Activated naive CD8-positive, alpha-beta T cell treated with anti-CD3 and anti-CD28 coated beads, Interleukin-2, amount 10 ng/mL, durations not matched to agents 7 days and 5 days (primary cell): ENCODE data around the gene DCN. TPM values are rescaled to one million over a fixed set of nuclear protein-coding genes. Genes with fewer than 3 reads are reported as not detected.

Source experiments
- ATAC-seq: fragments of 150-1000 bp; cut with Tn5 transposase; one replicate; pipeline ENCODE4 v1.10.0; 2021; ENCODE audit warnings: low read depth, moderate library complexity
- POLR2A ChIA-PET: fragments of 350-600 bp; sonication (Branson Sonifier 250); formaldehyde crosslinking; loops from one replicate; lab custom pipeline; 2021; ENCODE audit warnings: antibody characterized with exemption; lab: Charles Lee
- DNase-seq: peaks from one replicate; pipeline ENCODE4 v3.0.0; 2021
- H3K27ac Mint-ChIP-seq: one replicate; pipeline ENCODE4 v1.8.0; 2022; ENCODE audit warnings: mild to moderate bottlenecking, mixed read lengths
- H3K27me3 Mint-ChIP-seq: one replicate; pipeline ENCODE4 v1.8.0; 2022; ENCODE audit warnings: mild to moderate bottlenecking, moderate library complexity, mixed read lengths
- H3K36me3 Mint-ChIP-seq: one replicate; pipeline ENCODE4 v1.8.0; 2021; ENCODE audit warnings: mild to moderate bottlenecking, mixed read lengths
- H3K4me1 Mint-ChIP-seq: one replicate; pipeline ENCODE4 v1.8.0; 2021; ENCODE audit warnings: mixed read lengths
- H3K4me3 Mint-ChIP-seq: one replicate; pipeline ENCODE4 v1.8.0; 2022; ENCODE audit warnings: mild to moderate bottlenecking, moderate library complexity, mixed read lengths
- H3K9me3 Mint-ChIP-seq: one replicate; pipeline ENCODE4 v1.8.0; 2021; ENCODE audit warnings: mixed read lengths
- total RNA-seq, 2 experiments: library from RNA; stranded (reverse); gene quantifications; one replicate each; pipeline ENCODE4 v1.2.3, GENCODE V29; 2021

DCN gene
- total RNA-seq, 2 experiments from 2014 or later = not detected

- POLR2A ChIA-PET = no interaction called here
- no peaks in the 10 kb centered on the region for H3K9me3 Mint-ChIP-seq
- no peak for DNase-seq
- ATAC-seq = no peak
- H3K4me3 Mint-ChIP-seq = no peak overlapping the region
- no peaks in the 10 kb centered on the region for H3K36me3 Mint-ChIP-seq
- no peak overlapping the region for H3K27ac Mint-ChIP-seq
- no peaks in the 10 kb centered on the region for H3K4me1 Mint-ChIP-seq
- no peaks in the 10 kb centered on the region for H3K27me3 Mint-ChIP-seq
Measured at GRCh38 chr12:91179315-91179714, 3.3 kb downstream of the DCN start.

- Mint-ChIP-seq H3K4me3 (no peak overlapping the region), H3K36me3 (no peaks in the 10 kb centered on the region), H3K4me1 (no peaks in the 10 kb centered on the region), H3K9me3 (no peaks in the 10 kb centered on the region), H3K27ac (no peak overlapping the region), H3K27me3 (no peaks in the 10 kb centered on the region)
- DNase-seq (no peak), ATAC-seq (no peak)
- POLR2A ChIA-PET = no interaction called here
Measured at GRCh38 chr12:91178781-91179180, 3.8 kb downstream of the DCN start.

DNA sequence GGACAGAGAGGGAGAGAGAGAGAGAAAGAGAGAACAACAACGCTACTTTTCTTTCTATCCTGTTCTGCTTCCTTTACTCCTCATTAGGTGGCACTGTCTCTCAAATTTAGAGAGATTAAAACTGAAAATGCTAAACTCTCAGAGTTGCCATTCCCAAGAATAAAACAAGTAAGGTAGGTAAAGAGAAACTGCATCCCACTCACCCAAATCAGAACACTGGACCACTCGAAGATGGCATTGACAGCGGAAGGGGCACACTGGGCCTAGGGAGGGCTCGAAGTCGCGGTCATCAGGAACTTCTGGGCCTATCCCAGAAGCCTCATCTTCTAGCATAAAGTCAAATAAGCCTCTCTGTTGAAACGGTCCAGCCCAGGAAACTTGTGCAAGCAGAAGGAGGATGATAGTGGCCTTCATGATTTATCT, 4.5 kb downstream of the DCN start:
- Mint-ChIP-seq H3K4me1 (no peaks in the 10 kb centered on the region), H3K36me3 (no peaks in the 10 kb centered on the region), H3K4me3 (no peak overlapping the region), H3K27me3 (no peaks in the 10 kb centered on the region), H3K9me3 (no peaks in the 10 kb centered on the region), H3K27ac (no peak overlapping the region)
- ATAC-seq (no peak), DNase-seq (no peak)
- POLR2A ChIA-PET = no interaction called here

- POLR2A ChIA-PET = no interaction called here
Measured at GRCh38 chr12:91177381-91177780, 5.2 kb downstream of the DCN start.

DNA sequence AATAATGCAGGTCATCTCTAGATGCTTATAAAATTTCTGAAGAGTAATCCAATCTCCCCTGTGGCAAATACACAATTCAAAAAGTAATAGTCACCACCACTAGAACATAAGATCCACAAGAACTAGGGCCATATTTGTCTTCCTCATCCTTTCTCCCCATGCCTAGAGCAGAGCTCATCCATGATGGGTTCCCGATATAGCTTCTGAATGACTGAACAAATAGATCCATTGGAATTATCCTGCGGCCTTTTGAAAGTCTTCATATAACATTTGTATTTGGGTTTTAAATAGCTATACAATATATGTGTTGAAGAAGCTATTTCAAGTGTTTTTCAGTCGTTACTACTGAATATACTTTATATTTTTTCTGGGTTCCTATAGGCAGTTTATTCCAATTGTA, 5.7 kb downstream of the DCN start:
- POLR2A ChIA-PET = no interaction called here
- Mint-ChIP-seq H3K9me3 (no peaks in the 10 kb centered on the region), H3K27me3 (no peaks in the 10 kb centered on the region), H3K27ac (no peak overlapping the region), H3K4me3 (no peak overlapping the region), H3K36me3 (no peaks in the 10 kb centered on the region), H3K4me1 (no peaks in the 10 kb centered on the region)
- DNase-seq = no peak
- ATAC-seq = no peak

More at GRCh38 chr12:91177381-91177780, 5.2 kb downstream of the DCN start:
- H3K27ac Mint-ChIP-seq = no peak overlapping the region
- no peaks in the 10 kb centered on the region for H3K4me1 Mint-ChIP-seq
- H3K36me3 Mint-ChIP-seq = no peaks in the 10 kb centered on the region
- H3K27me3 Mint-ChIP-seq = no peaks in the 10 kb centered on the region
- ATAC-seq (no peak), DNase-seq (no peak)
- no peak overlapping the region for H3K4me3 Mint-ChIP-seq
- no peaks in the 10 kb centered on the region for H3K9me3 Mint-ChIP-seq

DNA sequence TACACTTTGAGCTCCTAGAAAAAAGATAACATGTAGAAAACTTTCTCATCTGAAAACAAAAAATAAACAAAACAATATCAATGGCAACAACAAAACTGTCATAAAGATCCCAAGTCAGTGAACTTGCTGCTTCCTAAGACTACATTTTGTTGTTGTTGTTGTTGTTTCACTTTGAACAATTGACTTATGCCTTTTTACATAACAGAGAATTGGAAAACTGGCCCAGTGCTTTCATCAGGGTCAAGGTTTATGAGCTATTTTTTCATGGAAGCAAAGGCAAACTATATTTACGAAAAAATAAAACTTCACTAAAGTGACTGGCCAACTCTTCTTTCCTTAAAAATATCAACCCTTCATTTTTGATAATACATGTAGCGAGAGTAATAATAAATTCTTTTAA, 6.3 kb downstream of the DCN start:
- DNase-seq (no peak), ATAC-seq (no peak)
- Mint-ChIP-seq H3K27me3 (no peaks in the 10 kb centered on the region), H3K9me3 (no peaks in the 10 kb centered on the region), H3K36me3 (no peaks in the 10 kb centered on the region), H3K27ac (no peak overlapping the region), H3K4me1 (no peaks in the 10 kb centered on the region), H3K4me3 (no peak overlapping the region)
- POLR2A ChIA-PET = no interaction called here

GRCh38 chr12:91173124-91173523, 9.5 kb downstream of the DCN start:
- H3K36me3 Mint-ChIP-seq = no peaks in the 10 kb centered on the region
- POLR2A ChIA-PET = no interaction called here
- ATAC-seq (no peak), DNase-seq (no peak)
- no peaks in the 10 kb centered on the region for H3K27me3 Mint-ChIP-seq
- H3K27ac Mint-ChIP-seq = no peak overlapping the region
- H3K4me1 Mint-ChIP-seq = no peaks in the 10 kb centered on the region
- no peak overlapping the region for H3K4me3 Mint-ChIP-seq
- no peaks in the 10 kb centered on the region for H3K9me3 Mint-ChIP-seq

- POLR2A ChIA-PET = no interaction called here
- no peak for DNase-seq
- no peaks in the 10 kb centered on the region for H3K36me3 Mint-ChIP-seq
Measured at GRCh38 chr12:91172096-91172495, 10.5 kb downstream of the DCN start.

GRCh38 chr12:91171476-91171875, 11.1 kb downstream of the DCN start:
- Mint-ChIP-seq H3K9me3 (no peaks in the 10 kb centered on the region), H3K36me3 (no peaks in the 10 kb centered on the region), H3K4me1 (no peaks in the 10 kb centered on the region), H3K4me3 (no peak overlapping the region), H3K27me3 (no peaks in the 10 kb centered on the region), H3K27ac (no peak overlapping the region)
- no peak for DNase-seq
- POLR2A ChIA-PET = no interaction called here
- no peak for ATAC-seq

More at GRCh38 chr12:91172096-91172495, 10.5 kb downstream of the DCN start:
- no peak overlapping the region for H3K4me3 Mint-ChIP-seq
- no peak overlapping the region for H3K27ac Mint-ChIP-seq
- ATAC-seq = no peak
- no peaks in the 10 kb centered on the region for H3K27me3 Mint-ChIP-seq
- H3K9me3 Mint-ChIP-seq = no peaks in the 10 kb centered on the region
- no peaks in the 10 kb centered on the region for H3K4me1 Mint-ChIP-seq

GRCh38 chr12:91163116-91163515, 19.5 kb downstream of the DCN start:
- H3K4me1 Mint-ChIP-seq = no peaks in the 10 kb centered on the region
- H3K9me3 Mint-ChIP-seq = no peaks in the 10 kb centered on the region
- POLR2A ChIA-PET = no interaction called here
- H3K27ac Mint-ChIP-seq = no peak overlapping the region
- H3K4me3 Mint-ChIP-seq = no peak overlapping the region
- H3K36me3 Mint-ChIP-seq = no peaks in the 10 kb centered on the region
- no peak for DNase-seq
- no peaks in the 10 kb centered on the region for H3K27me3 Mint-ChIP-seq
- no peak for ATAC-seq

DNA sequence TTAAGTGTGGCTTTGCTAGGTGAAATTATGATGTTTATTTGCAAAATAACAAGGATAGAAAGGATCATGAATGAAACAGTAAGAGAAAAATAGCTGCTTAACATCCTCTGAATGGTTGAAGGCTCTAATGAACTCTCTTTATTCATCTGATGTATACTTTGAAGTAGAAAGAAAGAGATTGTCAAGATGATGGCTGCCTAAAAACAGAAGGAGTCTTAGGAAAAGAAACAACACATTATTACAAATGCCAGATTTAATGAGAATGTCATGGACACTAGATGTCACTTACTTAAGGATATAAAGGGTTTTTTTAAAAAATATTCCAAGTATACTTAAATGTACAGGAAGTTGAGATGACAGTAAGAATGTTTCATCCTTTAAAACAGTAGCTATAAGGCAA, 21.6 kb downstream of the DCN start:
- H3K27me3 Mint-ChIP-seq = no peaks in the 10 kb centered on the region
- ATAC-seq = no peak
- H3K4me1 Mint-ChIP-seq = no peaks in the 10 kb centered on the region
- H3K9me3 Mint-ChIP-seq = no peaks in the 10 kb centered on the region
- DNase-seq = no peak
- POLR2A ChIA-PET = no interaction called here
- H3K4me3 Mint-ChIP-seq = no peak overlapping the region
- no peak overlapping the region for H3K27ac Mint-ChIP-seq
- H3K36me3 Mint-ChIP-seq = no peaks in the 10 kb centered on the region

GRCh38 chr12:91155990-91156389, 26.6 kb downstream of the DCN start:
- no peak overlapping the region for H3K27ac Mint-ChIP-seq
- H3K4me3 Mint-ChIP-seq = no peak overlapping the region
- H3K9me3 Mint-ChIP-seq = no peaks in the 10 kb centered on the region
- POLR2A ChIA-PET = no interaction called here
- H3K27me3 Mint-ChIP-seq = no peaks in the 10 kb centered on the region
- ATAC-seq (no peak), DNase-seq (no peak)
- H3K36me3 Mint-ChIP-seq = no peaks in the 10 kb centered on the region
- H3K4me1 Mint-ChIP-seq = no peaks in the 10 kb centered on the region

GRCh38 chr12:91154131-91154530, 28.5 kb downstream of the DCN start:
- ATAC-seq = no peak
- H3K27me3 Mint-ChIP-seq = no peaks in the 10 kb centered on the region
- no peaks in the 10 kb centered on the region for H3K36me3 Mint-ChIP-seq
- no peaks in the 10 kb centered on the region for H3K9me3 Mint-ChIP-seq
- H3K27ac Mint-ChIP-seq = no peak overlapping the region
- no peak for DNase-seq
- no peak overlapping the region for H3K4me3 Mint-ChIP-seq
- POLR2A ChIA-PET = no interaction called here
- no peaks in the 10 kb centered on the region for H3K4me1 Mint-ChIP-seq

DNA sequence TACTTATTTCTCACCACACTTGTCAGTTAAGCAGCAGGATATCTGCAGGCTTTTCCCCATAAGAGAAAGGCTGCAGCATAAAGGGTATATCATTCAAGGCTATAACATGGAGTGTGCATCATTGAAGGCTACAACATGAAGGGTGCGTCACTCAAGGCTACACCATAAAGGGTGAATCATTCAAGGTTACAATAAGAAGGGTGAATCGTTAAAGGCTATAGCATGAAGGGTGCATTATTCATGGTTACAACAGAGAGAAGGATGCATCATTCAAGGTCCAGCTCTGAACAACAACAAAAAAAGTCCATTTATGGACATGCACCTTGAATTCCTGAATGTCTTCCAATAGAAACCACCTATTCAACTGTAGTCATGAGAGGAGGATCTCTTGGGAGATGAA, 38.6 kb downstream of the DCN start:
- Mint-ChIP-seq H3K36me3 (no peaks in the 10 kb centered on the region), H3K9me3 (peaks cover 2% of the 10 kb centered on the region), H3K27me3 (peaks cover 2% of the 10 kb centered on the region), H3K4me3 (no peak overlapping the region), H3K27ac (no peak overlapping the region), H3K4me1 (no peaks in the 10 kb centered on the region)
- DNase-seq (no peak), ATAC-seq (no peak)
- POLR2A ChIA-PET = no interaction called here

GRCh38 chr12:91143206-91143605, 39.4 kb downstream of the DCN start:
- Mint-ChIP-seq H3K4me1 (no peaks in the 10 kb centered on the region), H3K27ac (no peak overlapping the region), H3K36me3 (no peaks in the 10 kb centered on the region), H3K4me3 (no peak overlapping the region), H3K27me3 (peaks cover 2% of the 10 kb centered on the region), H3K9me3 (no peaks in the 10 kb centered on the region)
- ATAC-seq = no peak
- POLR2A ChIA-PET = no interaction called here
- no peak for DNase-seq
